Activated CD4-positive, alpha-beta T cell treated with anti-CD3 and anti-CD28 coated beads for 4 hours (primary cell): Measurements from ENCODE around the gene DSCAML1.

Source experiments
- DNase-seq, 2 donors: peaks; one replicate each; pipeline ENCODE4 v3.0.0-alpha.2; 2020

The DSCAML1 gene, protein sequence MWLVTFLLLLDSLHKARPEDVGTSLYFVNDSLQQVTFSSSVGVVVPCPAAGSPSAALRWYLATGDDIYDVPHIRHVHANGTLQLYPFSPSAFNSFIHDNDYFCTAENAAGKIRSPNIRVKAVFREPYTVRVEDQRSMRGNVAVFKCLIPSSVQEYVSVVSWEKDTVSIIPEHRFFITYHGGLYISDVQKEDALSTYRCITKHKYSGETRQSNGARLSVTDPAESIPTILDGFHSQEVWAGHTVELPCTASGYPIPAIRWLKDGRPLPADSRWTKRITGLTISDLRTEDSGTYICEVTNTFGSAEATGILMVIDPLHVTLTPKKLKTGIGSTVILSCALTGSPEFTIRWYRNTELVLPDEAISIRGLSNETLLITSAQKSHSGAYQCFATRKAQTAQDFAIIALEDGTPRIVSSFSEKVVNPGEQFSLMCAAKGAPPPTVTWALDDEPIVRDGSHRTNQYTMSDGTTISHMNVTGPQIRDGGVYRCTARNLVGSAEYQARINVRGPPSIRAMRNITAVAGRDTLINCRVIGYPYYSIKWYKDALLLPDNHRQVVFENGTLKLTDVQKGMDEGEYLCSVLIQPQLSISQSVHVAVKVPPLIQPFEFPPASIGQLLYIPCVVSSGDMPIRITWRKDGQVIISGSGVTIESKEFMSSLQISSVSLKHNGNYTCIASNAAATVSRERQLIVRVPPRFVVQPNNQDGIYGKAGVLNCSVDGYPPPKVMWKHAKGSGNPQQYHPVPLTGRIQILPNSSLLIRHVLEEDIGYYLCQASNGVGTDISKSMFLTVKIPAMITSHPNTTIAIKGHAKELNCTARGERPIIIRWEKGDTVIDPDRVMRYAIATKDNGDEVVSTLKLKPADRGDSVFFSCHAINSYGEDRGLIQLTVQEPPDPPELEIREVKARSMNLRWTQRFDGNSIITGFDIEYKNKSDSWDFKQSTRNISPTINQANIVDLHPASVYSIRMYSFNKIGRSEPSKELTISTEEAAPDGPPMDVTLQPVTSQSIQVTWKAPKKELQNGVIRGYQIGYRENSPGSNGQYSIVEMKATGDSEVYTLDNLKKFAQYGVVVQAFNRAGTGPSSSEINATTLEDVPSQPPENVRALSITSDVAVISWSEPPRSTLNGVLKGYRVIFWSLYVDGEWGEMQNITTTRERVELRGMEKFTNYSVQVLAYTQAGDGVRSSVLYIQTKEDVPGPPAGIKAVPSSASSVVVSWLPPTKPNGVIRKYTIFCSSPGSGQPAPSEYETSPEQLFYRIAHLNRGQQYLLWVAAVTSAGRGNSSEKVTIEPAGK (N-terminal part only)

DNA sequence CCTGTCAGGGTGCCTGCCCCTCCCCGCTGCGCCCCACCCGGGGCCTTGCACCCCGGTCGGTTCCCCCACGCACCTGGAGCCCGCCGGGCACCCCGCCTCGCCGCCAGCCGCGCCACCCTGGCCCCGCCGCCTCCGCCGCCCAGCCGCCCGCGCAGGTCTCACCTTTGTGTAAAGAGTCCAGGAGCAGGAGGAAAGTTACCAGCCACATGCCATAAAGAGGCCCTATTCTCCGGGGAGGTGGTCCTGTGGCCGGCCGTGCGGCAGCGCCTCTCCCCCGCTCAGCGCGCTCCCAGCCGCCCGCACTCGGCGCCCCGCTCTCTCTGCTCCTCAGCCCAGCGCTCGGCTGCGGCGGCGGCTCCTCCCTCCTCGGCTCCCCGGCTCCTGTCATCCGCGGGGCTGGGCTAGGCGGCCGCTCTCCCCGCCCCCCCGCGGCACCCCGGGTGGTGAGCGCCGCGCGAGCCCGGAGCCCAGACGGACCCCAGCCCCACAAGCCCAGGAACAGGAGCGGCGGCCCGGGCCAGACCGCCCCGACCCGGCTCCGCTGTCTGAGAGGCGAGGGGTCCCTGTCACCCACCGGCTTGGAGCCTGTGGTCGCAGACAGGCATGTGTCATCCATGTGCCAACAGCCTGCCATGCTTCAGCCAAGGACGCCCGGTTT lies at the start of gene DSCAML1:
DSCAML1 (minus strand) TSS at position 345 of the 658 bp plus-strand sequence; CDS start at position 208, 137 bp downstream.
- DNase-seq, result peak in 1 of 2 donors; percentile 35

DNA sequence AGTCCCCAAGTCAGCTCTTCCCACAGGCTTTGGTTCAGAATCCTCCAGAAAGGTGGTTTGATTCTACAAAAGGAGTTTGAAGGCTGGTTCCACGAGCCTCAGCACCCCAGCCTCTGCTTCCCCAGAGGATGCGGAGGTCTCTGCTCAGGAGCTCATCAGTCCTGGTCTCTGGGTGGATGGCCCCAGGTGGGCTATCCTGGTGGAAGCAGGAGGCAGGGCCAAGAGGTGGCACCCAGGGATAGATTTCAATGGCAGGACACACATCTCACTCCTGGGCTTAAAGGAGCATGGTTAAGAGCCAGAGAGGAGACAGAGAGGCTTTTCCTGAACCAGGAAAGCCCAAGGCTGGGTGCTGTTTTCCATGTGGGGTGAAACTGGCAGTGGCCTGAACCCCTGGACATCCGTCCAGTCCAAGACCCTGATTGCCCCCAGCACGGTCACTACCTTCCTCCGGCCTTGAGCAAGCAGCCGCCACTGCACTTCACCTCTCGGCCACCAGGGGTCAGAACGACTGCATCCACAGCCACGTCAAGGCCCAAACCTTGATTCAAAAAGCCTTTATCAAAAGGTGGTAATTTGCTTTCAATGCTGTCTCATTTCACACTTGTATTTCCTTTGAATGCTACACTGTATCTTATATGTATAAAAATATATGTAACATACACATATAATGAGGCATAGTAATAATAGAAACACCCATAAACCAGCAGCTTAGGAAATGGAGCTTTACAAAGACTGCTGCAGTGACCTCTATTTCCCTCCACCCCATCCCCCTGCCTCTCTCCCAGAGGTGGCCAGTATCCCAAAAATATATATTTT lies 46.9 kb upstream of the DSCAML1 start:
- DNase-seq, result peak; percentile 71 to 85

DNA sequence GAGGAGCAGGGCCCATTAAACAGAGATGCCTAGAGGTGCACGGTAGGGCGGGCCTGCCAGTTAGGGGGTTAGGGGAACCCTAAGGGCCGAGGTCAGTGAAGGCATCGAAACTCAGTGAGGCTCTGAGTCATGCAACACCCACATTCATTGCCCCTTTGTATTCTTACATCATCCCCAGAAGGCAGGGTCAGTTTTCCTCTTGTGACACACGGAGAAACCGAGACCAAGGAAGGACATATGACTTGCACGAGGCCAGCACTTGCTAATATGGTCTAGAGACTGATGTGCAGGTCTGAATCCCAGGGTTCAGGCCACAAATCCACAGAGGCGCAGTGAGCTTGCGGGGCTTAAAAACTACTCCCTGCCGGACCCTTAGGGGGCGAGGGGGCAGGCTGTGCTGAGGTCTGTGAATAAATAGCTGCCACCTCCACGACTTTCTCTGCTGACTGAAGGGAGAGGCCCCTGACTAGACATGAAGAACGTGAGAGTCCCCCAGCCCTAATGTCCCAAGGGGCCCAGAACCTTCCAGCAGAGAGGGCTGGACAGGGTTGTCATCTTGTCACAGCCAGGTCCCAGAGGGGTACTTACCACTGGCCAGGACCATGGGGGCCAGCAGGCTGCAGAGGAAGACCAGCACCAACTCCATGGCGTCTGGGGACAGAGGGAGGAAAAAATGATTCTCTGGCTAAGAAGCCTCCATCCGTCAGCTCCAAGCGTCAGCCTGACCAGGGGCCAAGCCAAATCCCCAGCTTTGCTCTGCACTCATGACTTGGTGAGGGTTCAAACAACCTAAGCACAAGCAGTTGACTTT lies 45.3 kb upstream of the DSCAML1 start:
- no peak for DNase-seq

DNA sequence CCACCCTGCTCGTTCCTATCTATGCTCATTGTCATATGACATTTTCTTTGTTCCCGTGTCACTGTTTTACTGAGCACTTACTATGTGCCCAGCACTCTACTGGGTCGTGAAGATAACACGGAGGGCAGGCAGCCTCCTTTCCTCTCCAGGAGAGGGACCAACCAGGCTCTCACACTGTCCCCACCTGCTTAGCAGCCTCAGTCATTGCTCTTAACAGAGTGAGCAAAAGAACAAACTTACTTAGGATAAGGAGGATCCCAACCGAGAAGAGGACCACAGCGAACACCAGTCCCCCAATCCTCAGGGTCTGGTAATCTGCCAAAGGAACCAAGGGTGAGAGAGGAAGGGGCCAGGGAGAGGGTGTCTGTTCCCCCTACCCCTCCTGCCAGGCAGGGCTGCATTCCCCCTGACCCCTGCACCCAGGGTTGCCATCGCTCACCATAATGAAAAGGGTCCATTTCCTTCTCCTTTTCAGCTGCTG lies 44.6 kb upstream of the DSCAML1 start:
- no peak for DNase-seq

DNA sequence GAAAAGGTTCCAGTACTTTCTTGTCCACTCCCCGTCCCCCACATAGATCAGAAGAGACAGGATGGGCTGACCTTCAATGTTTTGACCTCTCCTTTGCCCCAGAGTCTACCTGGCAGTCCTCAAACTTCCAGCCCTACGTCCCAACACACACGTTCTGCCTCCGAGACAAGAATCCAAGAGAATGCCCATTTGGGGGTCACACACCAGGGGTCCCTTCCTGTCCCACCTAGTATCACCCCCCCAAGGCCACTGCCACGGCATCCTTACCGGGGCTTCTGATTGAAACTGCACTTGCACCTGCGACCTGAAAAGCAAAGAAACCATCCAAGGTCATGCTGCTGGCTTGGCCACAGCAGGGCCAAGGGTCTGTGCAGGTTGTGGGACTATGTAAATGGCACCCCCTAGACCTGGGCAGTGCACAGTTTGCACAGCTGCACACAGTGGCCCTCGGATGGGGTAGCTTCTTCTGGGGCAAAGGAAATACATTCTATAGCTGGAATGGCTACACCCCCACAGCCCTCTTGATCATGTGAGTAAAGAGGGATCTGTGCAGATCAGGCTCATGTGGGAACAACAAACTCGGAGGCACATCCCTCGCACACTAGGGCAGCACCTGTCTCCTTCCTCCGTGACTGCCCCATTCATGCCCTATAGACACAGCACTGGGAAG lies 44.0 kb upstream of the DSCAML1 start:
- DNase-seq, result no peak

DNA sequence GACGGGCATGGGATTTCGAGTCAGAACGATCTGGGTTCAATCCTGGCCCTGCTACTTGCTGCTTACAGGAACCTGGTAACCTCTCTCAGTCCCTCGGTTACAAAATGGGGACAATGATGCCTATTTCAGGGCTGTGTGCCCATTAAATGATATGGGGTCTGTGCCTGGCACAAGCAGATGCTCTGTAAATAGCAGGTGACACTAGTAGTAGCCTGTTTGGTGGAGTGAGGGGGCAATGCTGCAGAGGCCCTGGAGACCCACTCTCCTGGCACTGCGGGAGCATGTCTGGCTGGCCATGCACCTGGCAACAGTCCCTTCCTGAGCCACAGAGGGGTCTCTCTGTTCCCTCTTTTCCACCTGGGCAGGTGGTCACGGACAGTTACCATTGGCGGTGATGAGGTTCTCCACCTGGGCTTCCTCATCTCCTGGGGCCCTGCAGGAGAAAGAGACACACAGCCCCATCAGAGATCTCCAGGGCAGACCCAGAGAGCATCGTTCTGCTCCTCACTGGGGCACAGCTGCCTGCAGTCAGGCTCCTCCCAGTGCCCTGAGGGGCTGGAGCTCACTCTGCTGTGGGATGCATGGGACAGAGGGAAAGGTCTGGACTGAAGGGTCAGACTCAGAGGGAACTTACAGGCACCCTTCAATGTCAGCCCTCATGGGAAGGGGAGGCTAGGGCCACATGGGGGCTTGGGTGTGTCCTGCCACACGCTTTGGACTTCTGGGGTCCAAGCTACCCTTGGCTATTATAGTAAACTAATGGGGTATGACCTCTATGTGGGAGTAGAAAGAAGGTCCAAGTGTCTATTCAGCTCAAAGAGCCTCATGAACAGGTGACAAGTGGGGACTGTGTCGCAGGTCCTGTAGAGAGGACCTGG lies 43.2 kb upstream of the DSCAML1 start:
- DNase-seq, result no peak

DNA sequence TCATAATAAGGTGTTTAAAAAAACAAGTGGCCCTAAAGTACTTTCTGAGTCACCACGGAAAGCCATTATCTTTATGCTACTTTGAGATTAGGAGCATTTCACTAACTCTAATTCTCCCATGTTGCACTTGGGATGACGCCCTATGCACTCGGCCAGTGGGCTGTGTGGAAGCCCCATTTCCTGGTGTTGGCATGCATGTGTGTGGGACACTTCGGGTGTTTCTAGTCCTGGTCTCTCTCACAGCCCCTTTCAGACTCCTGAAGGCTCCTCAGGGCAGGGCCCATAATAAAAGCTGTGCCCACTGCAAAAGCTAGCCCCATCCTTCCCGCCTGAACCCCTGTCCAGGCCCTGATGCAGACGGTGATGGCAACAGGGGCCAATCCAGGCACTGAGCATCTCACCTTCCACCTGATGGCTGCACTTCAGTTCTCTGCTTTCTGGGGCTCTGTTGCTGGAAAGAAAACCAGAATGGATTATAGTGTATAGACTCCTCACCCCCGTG lies 42.4 kb upstream of the DSCAML1 start:
- DNase-seq, result no peak

DNA sequence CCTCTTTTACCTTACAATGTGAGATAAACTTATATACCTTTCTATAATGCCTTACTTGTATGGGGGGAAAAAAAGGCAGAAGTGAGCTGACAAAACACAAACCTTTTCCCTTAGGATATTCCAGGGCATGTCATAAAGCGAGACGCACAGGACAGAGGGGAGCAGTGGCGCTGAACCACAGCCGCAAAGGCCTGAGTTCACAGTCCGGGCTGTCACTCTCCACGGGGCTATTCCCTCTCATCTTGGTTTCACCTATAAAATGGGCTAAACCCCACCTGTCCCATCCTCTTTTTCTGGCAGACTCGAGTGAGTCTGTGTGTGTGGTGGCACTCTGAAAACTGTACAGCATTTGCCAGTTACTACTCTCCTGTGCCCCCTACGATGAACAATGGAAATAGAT lies 41.9 kb upstream of the DSCAML1 start:
- no peak for DNase-seq

DNA sequence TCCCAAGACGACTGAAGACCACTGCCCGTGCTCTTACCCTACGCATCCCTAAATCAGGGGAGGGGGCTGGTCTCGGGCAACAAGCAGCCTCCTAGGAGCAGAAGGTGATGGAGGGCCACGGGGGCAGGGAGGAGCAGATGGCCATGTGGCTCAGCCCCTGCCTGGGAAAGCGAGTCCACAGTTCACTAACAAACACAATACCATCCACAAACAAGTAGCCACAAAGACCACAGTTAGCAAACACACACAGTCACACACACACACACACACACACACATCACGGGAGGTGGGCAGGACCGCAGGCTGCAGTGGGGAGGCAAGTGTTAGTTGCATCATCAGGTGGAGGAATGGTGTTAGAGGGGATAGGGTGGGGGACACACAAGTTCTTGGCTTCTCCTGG lies 40.8 kb upstream of the DSCAML1 start:
- DNase-seq, result no peak

DNA sequence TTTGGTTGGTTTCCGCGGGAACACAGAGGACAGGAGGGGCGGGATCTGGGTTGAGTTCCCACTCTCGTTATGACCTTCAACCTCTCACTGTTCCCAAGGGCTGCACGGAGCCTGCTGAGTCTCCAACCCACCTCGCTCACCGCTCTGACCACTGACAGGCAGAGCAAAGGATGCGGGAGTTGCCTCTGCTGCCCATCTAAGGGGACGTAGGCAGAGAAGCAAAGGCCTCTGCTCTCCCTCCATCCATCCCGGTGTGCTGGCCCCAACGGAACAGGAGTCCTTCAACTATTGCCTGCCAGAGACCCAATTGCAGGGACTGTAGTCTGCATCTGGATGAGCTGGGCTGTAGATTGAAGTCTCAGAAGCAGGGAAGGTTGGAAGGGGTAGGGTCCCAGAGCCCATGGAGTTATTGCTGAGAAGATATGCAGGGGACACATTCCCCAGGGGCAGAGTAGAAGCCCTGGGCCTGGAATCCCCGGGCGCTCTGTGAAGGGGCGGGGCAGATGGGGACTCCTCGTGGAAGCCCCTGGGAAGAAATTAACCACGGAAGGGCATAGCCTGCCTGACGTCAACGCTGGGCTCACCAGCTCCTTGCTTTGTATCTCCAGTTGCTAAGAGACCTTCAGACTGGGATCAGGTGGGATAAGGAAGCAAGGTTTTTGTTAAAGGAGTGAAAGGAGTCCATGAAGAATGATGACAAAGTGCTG lies 40.2 kb upstream of the DSCAML1 start:
- no peak for DNase-seq

DNA sequence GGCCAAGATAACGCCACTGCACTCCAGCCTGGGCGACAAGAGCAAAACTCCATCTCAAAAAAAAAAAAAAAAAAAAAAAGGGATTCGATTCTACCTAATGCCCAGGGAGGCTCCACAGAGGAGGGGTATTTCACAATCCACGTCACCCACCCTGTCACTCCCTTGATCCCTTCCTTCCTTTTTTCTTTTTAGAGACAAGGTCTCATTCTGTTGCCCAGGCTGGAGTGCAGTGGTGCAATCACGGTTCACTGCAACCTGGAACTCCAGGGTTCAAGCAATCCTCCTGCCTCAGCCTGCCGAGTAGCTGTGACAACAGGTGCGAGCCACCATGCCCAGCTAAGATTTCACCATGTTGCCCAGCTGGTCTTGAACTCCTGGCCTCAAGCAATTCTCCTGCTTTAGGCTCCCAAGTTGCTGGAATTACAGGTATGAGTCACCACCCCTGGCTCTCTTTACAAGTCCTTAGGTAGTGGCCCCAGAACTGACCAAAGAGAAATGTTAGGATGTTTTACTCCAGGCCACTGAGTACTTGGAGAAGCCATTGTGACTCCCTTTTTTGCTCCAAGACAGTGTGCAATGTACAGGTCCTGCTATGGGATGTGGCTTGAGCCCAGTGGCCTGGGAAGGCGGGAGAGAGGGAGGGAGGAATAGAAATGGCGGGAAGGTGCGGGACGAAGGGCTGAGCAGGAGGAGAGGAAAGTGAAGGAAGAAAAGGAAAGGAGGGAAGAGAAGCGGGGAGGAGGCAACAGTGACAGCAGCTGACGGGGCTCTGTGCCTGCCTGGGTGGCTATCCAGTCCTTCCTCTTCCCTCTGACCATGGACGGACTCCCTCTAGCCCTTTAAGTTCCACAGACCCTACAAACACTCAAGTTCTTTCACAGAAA lies 39.3 kb upstream of the DSCAML1 start:
- DNase-seq, result no peak

DNA sequence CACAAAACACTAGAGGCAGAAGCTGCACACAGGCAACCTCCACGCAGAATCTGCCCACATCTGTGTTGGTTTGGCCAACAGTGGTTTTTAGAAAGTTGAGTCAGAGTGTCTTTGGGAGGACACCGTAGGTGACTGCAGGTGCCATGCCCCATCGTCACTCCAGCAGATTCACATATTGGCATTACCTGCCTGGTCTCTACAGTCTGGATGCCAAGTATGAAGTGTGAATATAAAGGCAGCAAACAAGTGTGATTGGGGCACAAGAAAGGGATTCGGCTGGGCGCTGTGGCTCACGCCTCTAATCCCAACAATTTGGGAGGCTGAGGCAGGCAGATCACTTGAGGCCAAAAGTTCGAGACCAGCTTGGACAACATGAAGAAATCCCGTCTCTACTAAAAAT lies 38.6 kb upstream of the DSCAML1 start:
- DNase-seq, result no peak

DNA sequence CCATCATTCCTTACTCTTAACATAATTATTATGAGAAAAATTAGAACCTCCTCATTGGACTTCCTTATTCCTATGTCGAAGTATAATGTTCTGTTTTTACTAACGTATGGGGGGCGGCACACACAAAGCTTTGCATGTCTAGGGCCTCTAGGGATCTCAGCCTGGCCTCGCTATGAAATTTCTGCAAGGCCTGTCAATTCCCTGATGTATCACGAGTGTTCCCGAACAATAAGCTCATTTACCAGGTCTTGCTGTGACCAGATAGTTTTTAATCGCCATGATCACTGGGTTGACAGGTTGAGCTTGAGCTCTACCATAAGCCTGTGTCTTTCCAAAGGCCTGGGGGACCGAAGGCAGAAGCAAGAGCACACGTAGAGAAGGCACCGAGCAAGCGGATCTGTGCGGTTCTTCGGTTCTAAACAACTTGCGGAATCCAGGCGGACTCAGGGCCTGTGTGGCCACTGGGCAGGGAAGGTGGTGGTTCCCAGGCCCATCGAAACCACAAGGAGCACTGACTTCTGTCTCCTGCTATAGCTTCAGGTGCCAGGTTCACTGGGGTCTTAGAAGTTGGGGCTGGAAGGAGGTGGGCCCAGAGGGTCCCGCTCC lies 37.9 kb upstream of the DSCAML1 start:
- no peak for DNase-seq

DNA sequence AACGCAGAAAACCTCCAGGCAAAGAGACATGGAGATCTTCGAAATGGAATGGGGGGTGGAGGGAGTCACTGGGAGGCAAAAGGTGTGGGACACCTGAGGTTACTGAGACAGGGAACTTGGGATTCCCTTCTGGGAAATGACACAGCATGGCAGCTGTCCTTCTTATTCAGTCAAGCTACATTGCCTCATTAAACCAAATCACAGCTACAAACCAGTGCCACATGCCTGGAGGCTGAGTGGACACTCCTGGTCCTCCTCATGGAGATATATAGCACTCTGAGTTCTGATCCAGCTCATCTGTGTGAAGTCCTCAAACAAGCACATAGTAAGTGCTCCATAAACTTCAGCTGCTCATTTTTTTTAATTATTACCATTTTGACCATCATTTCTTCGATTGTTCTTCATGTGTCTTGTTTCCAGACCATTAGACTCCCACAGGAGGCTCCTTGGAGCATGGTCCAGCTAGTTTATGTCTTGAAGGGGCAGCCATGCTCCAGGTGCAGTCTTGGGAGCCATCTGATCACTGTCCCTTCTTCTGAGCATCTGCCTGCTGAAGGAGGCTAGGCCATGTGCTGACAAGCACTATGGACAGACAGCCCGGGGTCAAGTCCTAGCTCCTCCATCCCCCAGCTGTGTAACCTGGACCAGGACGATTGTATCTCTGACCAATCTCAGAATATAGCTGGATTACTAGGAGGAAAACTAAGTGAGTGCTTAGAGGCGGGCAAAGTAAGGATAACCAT lies 37.2 kb upstream of the DSCAML1 start:
- no peak for DNase-seq

DNA sequence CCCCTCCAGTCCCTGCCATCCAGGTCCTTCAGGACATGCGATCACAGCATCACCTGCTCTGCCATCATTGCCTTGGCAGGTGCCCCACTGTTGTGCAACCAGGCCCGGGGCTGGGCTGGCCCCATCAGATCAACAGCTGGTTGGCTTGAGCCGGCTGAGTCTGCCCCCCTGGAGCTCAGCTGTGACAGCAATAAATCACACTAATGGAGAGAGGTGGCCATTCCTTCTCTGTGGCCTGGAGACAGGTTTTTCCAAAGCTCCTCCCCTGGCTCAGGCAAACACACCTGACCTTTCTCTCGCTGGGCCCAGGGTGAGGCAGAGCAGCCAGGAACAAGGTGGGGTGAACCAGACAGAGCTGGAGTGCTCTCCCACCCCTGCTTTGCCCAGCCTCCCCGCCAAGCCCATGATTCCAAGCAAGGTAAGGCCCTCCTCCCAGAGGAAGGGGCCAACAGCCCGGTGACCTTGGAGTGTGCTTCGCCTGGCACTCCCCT lies 36.4 kb upstream of the DSCAML1 start:
- no peak for DNase-seq

DNA sequence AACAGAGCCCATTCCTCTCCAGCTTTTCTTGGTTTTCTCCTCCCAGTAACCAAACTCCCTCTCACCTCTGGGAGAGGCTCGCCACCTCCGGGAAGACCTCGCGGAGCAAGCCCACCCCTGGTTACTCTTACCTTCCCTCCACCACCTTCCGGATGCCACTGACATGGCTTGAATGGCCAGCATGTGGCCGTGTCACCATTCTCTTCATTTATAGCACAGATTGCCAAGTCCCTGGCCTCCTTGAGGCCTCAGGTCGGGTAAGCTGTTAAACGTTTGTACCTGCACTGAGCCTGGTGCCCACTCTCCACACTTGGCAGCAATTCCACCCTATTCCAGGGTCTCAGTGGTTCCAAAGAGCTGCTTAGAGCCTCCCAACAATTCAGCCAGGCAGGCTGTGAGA lies 35.5 kb upstream of the DSCAML1 start:
- DNase-seq, result no peak
